DND-41 (cell line): ENCODE data around the gene CD7.
A peak's percentile ranks its signal among the peaks of the same experiment; 100 is the strongest.

Experiments used
- ATAC-seq: fragments of 200-7000 bp; cut with Tn5 transposase; 3 replicates; pipeline ENCODE4 v1.9.1; 2021; ENCODE audit warnings: low read depth; ENCODE audit not compliant: insufficient read depth
- DNase-seq: peaks from one replicate; pipeline ENCODE4 v3.0.0-alpha.2; 2020
- H2AFZ ChIP-seq: 2 replicates; pipeline ENCODE4 v1.6.0; 2012; ENCODE audit warnings: low read depth, low read length
- H3K27ac ChIP-seq: 2 replicates; pipeline ENCODE4 v1.5.1; 2012; ENCODE audit warnings: low read length, inconsistent platforms
- H3K27me3 ChIP-seq: fragments of 200-600 bp; sonication (generic); 2 replicates; pipeline ENCODE4 v1.6.0; 2012; ENCODE audit warnings: low read length, mild to moderate bottlenecking, inconsistent platforms; ENCODE audit not compliant: insufficient read depth, poor library complexity
- H3K36me3 ChIP-seq: 2 replicates; pipeline ENCODE4 v1.5.1; 2012; ENCODE audit warnings: low read length, inconsistent platforms; ENCODE audit not compliant: insufficient read depth
- H3K4me1 ChIP-seq: 2 replicates; pipeline ENCODE4 v1.5.1; 2012; ENCODE audit warnings: mild to moderate bottlenecking, low read length; ENCODE audit not compliant: insufficient read depth
- H3K4me2 ChIP-seq: 2 replicates; pipeline ENCODE4 v1.6.0; 2012; ENCODE audit warnings: mild to moderate bottlenecking, moderate library complexity, low read length, inconsistent platforms; ENCODE audit not compliant: insufficient read depth
- H3K4me3 ChIP-seq, 2 experiments: fragments of 200-600 bp in 1 of 2; shearing (Covaris generic) in 1 of 2; 2 replicates each; pipeline ENCODE4 v1.5.1; 2012 to 2016; ENCODE audit warnings: inconsistent platforms in 2 of 2, low read length in 2 of 2, mild to moderate bottlenecking in 2 of 2, low read depth in 1 of 2, moderate library complexity in 1 of 2
- H3K79me2 ChIP-seq: 2 replicates; pipeline ENCODE4 v1.6.0; 2012; ENCODE audit warnings: low read length, inconsistent platforms; ENCODE audit not compliant: insufficient read depth
- H3K9ac ChIP-seq: 2 replicates; pipeline ENCODE4 v1.6.0; 2012; ENCODE audit warnings: low read depth, mild to moderate bottlenecking, inconsistent platforms, low read length, moderate library complexity
- H3K9me3 ChIP-seq: 2 replicates; pipeline ENCODE4 v1.5.1; 2012; ENCODE audit warnings: low read length, moderate library complexity, mild to moderate bottlenecking, inconsistent platforms; ENCODE audit not compliant: insufficient read depth, severe bottlenecking
- H4K20me1 ChIP-seq: 2 replicates; pipeline ENCODE4 v1.6.0; 2012; ENCODE audit warnings: low read length; ENCODE audit not compliant: insufficient read depth
- EZH2 ChIP-seq: IDR thresholded peaks from 3 replicates; pipeline ENCODE4 v1.6.1; 2012; ENCODE audit warnings: borderline replicate concordance, low read depth, mild to moderate bottlenecking, moderate library complexity, low read length, inconsistent platforms; ENCODE audit not compliant: severe bottlenecking
- TF ChIP-seq, protein P1 (sequence below): IDR thresholded peaks from 2 replicates; pipeline ENCODE4 v1.5.1; 2012; ENCODE audit warnings: borderline replicate concordance, low read length, moderate library complexity, mild to moderate bottlenecking; ENCODE audit not compliant: poor library complexity, severe bottlenecking; ENCODE audit errors: extremely low read depth

The CD7 gene

DNA sequence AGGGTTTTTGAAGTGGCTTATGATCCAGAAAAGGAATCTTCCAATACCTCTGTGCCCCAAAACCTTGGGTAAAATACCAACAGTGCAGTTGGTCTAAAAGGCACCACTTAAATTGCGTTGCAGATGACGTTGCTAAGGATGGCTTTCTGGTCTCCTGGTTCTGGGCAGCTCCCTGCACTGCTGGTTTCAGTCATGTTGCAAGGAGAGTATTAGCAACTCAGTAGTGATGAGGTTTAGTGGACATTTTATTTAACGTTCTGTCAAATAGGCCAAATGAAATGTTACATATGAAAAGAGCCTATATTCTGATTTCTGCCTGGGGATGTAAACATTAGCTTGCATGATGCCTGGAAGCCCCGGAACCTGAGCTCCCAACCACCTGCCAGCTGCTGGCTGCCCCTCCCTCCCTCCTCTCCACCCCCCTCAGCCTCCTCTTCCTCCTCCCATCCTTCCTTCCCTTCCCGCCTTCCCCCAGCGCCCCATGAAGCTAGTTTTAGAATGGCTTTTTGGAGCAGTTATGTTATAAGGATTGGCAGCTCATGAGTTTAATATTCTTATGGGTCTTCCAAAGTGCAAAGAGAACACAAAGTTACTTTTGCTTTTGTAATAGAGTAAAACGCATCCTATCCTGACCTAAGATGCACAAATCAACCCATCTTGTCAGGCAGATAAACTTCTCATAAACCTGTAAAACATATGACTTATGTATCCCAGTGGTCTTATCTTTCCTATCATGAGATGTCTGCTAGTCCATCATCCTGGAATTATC lies 20.7 kb downstream of the CD7 start:
- Histone ChIP-seq H3K27me3 (no peaks in the 10 kb centered on the region), H3K27ac (peak overlapping the region; percentile 99), H3K4me2 (peak overlapping the region; percentile 88), H3K4me1 (peaks cover 83% of the 10 kb centered on the region), H3K9me3 (no peaks in the 10 kb centered on the region), H2AFZ (peak overlapping the region; percentile 66), H4K20me1 (no peaks in the 10 kb centered on the region), H3K4me3 (peak overlapping the region in 1 of 2 experiments; percentile 62; a peak in 2 of 4 replicates), H3K9ac (peak overlapping the region; percentile 76), H3K36me3 (no peaks in the 10 kb centered on the region), H3K79me2 (peaks cover 16% of the 10 kb centered on the region)
- no peak for TF ChIP-seq EZH2
- TF ChIP-seq, protein P1, sequence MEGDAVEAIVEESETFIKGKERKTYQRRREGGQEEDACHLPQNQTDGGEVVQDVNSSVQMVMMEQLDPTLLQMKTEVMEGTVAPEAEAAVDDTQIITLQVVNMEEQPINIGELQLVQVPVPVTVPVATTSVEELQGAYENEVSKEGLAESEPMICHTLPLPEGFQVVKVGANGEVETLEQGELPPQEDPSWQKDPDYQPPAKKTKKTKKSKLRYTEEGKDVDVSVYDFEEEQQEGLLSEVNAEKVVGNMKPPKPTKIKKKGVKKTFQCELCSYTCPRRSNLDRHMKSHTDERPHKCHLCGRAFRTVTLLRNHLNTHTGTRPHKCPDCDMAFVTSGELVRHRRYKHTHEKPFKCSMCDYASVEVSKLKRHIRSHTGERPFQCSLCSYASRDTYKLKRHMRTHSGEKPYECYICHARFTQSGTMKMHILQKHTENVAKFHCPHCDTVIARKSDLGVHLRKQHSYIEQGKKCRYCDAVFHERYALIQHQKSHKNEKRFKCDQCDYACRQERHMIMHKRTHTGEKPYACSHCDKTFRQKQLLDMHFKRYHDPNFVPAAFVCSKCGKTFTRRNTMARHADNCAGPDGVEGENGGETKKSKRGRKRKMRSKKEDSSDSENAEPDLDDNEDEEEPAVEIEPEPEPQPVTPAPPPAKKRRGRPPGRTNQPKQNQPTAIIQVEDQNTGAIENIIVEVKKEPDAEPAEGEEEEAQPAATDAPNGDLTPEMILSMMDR = no peak
- DNase-seq = peak; percentile 72
- ATAC-seq = no peak

DNA sequence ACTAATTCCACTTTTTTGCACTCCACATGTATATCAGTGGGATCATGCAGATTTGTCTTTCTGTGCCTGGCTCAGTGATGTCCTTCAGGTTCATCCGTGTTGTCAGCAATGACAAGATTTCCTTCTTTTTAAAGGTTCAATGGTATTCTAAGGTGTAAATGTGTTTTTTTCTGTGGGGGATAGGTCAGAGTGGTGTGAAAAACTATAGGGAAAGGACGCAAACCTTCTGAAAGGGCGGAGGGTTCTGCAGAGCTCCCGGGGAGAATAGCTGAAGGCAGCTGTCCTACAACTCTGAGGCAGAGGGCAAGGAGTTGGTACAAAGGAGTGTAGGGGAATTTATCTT lies 22.0 kb downstream of the CD7 start:
- Histone ChIP-seq H3K36me3 (no peaks in the 10 kb centered on the region), H3K27me3 (no peaks in the 10 kb centered on the region), H3K4me2 (no peak overlapping the region), H2AFZ (no peak overlapping the region), H3K9ac (no peak overlapping the region), H4K20me1 (no peaks in the 10 kb centered on the region), H3K79me2 (peaks cover 18% of the 10 kb centered on the region), H3K9me3 (no peaks in the 10 kb centered on the region), H3K4me1 (peaks cover 75% of the 10 kb centered on the region), H3K27ac (no peak overlapping the region; the same call in 1 of the 2 replicates), H3K4me3 (no peak overlapping the region)
- no peak for DNase-seq
- TF ChIP-seq, protein P1 = no peak
- no peak for TF ChIP-seq EZH2
- no peak for ATAC-seq

- no peak overlapping the region for H3K9ac ChIP-seq
- no peak overlapping the region for H3K4me2 ChIP-seq
- no peak for ATAC-seq
- no peak for TF ChIP-seq EZH2
- TF ChIP-seq, protein P1 = no peak
- H2AFZ ChIP-seq = no peak overlapping the region
- H3K27me3 ChIP-seq = no peaks in the 10 kb centered on the region
- no peaks in the 10 kb centered on the region for H4K20me1 ChIP-seq
- no peaks in the 10 kb centered on the region for H3K36me3 ChIP-seq
- no peaks in the 10 kb centered on the region for H3K9me3 ChIP-seq
- no peak for DNase-seq
- no peak overlapping the region for H3K4me3 ChIP-seq
- peaks cover 18% of the 10 kb centered on the region for H3K79me2 ChIP-seq
- H3K27ac ChIP-seq = peak overlapping the region; percentile 67
- H3K4me1 ChIP-seq = peaks cover 63% of the 10 kb centered on the region
Observed at GRCh38 chr17:82294064-82294773, 23.2 kb downstream of the CD7 start.
